Loucy (cell line): ENCODE results near the gene KRTAP10-8.

Experiments used
- H2AFZ ChIP-seq: fragments of 200-600 bp; sonication (generic); 2 replicates; pipeline ENCODE4 v1.6.0; 2016; ENCODE audit warnings: antibody characterized with exemption, mild to moderate bottlenecking, low read length, moderate library complexity
- H3F3A ChIP-seq: fragments of 200-600 bp; 2 replicates; pipeline ENCODE4 v1.6.0; 2016; ENCODE audit warnings: antibody characterized with exemption, low read depth, mild to moderate bottlenecking
- H3K27me3 ChIP-seq: fragments of 200-600 bp; sonication (generic); 2 replicates; pipeline ENCODE4 v1.6.1; 2014; ENCODE audit warnings: low read length, mild to moderate bottlenecking; ENCODE audit not compliant: insufficient read depth, poor library complexity, severe bottlenecking
- H3K36me3 ChIP-seq: fragments of 200-600 bp; sonication (generic); 2 replicates; pipeline ENCODE4 v1.6.1; 2016; ENCODE audit warnings: low read length; ENCODE audit not compliant: insufficient read depth
- H3K4me1 ChIP-seq: fragments of 200-600 bp; sonication (generic); 2 replicates; pipeline ENCODE4 v1.5.1; 2014; ENCODE audit warnings: low read length, mild to moderate bottlenecking; ENCODE audit not compliant: insufficient read depth, poor library complexity, severe bottlenecking
- H3K4me2 ChIP-seq: fragments of 200-600 bp; sonication (generic); 2 replicates; pipeline ENCODE4 v1.6.0; 2014; ENCODE audit warnings: antibody characterized with exemption, low read length, low read depth, mild to moderate bottlenecking; ENCODE audit not compliant: poor library complexity, severe bottlenecking
- H3K4me3 ChIP-seq: fragments of 200-600 bp; sonication (generic); 2 replicates; pipeline ENCODE4 v1.5.1; 2014; ENCODE audit warnings: low read length, mild to moderate bottlenecking, mixed read lengths; ENCODE audit not compliant: poor library complexity, severe bottlenecking
- H3K79me2 ChIP-seq: fragments of 200-600 bp; sonication (generic); 2 replicates; pipeline ENCODE4 v1.6.1; 2014; ENCODE audit warnings: low read length; ENCODE audit not compliant: insufficient read depth
- H3K9ac ChIP-seq: fragments of 200-600 bp; sonication (generic); 2 replicates; pipeline ENCODE4 v1.6.0; 2014; ENCODE audit warnings: mild to moderate bottlenecking, low read depth, low read length, moderate library complexity; ENCODE audit not compliant: poor library complexity, severe bottlenecking
- H3K9me2 ChIP-seq: fragments of 200-600 bp; sonication (generic); replicated peaks from 2 replicates; pipeline ENCODE4 v1.6.1; 2016; ENCODE audit warnings: low read depth, low read length, mixed read lengths
- H3K9me3 ChIP-seq: fragments of 200-600 bp; sonication (generic); 2 replicates; pipeline ENCODE4 v1.6.1; 2014; ENCODE audit warnings: mild to moderate bottlenecking, antibody characterized with exemption, low read length, low read depth; ENCODE audit not compliant: insufficient read depth
- H4K20me1 ChIP-seq: fragments of 200-600 bp; sonication (generic); 2 replicates; pipeline ENCODE4 v1.6.0; 2014; ENCODE audit warnings: antibody characterized with exemption, low read length, mild to moderate bottlenecking; ENCODE audit not compliant: insufficient read depth, poor library complexity, severe bottlenecking
- EZH2phosphoT487 ChIP-seq: fragments of 200-600 bp; IDR thresholded peaks from 2 replicates; pipeline ENCODE4 v1.6.1; 2018; ENCODE audit warnings: antibody characterized with exemption, mild to moderate bottlenecking, moderate library complexity, borderline replicate concordance
- TF ChIP-seq, protein P1 (sequence below): fragments of 200-600 bp; sonication (generic); conservative IDR thresholded peaks from 2 replicates; pipeline ENCODE4 v1.5.1; 2014; ENCODE audit warnings: mild to moderate bottlenecking, antibody characterized with exemption, low read length

The KRTAP10-8 gene

DNA sequence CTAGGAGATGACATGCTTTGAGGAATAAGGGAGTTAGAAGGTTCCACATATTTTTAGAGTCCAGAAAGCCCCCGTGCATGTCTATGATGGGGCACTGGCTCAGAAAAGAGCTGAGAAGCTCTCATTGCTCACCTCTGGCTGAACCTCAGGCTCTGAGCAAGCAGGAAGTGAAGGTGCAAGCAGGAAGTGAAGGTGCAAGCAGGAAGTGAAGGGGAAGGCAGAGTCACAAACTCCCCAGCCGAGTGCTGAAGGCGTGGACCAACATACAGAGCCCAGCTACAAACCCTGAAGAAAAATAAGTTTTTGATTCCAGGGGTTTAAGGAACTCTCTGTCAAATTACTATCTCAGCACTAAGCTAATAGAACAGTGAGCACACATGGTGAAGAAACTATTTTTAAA is 7.0 kb downstream of the KRTAP10-8 start:
- no peak overlapping the region for H3K4me2 ChIP-seq

DNA sequence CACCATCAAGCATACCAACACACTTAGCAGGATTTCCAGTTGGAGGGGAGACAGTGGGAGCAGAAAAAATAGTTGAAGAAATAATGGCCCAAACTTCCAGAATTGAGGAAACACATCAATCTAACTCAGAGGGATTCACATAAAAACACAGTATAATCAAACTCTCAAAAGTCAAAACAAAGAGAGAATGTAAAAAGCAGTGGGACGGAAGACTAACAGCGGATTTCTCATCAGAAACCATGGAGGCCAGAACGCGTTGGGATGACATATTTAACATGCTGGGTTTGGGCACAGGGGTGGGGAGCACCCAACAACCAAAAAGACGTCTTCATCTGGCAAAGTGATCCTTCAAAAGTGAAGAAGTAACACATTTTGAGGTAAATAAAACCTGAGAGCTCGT is 8.0 kb downstream of the KRTAP10-8 start:
- TF ChIP-seq EZH2phosphoT487: no peak
- TF ChIP-seq, protein P1, sequence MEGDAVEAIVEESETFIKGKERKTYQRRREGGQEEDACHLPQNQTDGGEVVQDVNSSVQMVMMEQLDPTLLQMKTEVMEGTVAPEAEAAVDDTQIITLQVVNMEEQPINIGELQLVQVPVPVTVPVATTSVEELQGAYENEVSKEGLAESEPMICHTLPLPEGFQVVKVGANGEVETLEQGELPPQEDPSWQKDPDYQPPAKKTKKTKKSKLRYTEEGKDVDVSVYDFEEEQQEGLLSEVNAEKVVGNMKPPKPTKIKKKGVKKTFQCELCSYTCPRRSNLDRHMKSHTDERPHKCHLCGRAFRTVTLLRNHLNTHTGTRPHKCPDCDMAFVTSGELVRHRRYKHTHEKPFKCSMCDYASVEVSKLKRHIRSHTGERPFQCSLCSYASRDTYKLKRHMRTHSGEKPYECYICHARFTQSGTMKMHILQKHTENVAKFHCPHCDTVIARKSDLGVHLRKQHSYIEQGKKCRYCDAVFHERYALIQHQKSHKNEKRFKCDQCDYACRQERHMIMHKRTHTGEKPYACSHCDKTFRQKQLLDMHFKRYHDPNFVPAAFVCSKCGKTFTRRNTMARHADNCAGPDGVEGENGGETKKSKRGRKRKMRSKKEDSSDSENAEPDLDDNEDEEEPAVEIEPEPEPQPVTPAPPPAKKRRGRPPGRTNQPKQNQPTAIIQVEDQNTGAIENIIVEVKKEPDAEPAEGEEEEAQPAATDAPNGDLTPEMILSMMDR: no peak
- peaks cover 12% of the 10 kb centered on the region; the same call in 1 of the 2 replicates for H3K9me3 ChIP-seq
- H3K9me2 ChIP-seq: no peaks in the 10 kb centered on the region
- H3K79me2 ChIP-seq: no peaks in the 10 kb centered on the region
- H2AFZ ChIP-seq: no peak overlapping the region
- no peaks in the 10 kb centered on the region for H3K36me3 ChIP-seq
- no peaks in the 10 kb centered on the region for H3F3A ChIP-seq
- H3K4me2 ChIP-seq: no peak overlapping the region
- H4K20me1 ChIP-seq: no peaks in the 10 kb centered on the region
- H3K4me3 ChIP-seq: no peak overlapping the region
- H3K9ac ChIP-seq: no peak overlapping the region
- no peaks in the 10 kb centered on the region for H3K4me1 ChIP-seq
- no peaks in the 10 kb centered on the region for H3K27me3 ChIP-seq

More for the DNA sequence above, 7.0 kb downstream of the KRTAP10-8 start:
- Histone ChIP-seq H3K79me2 (no peaks in the 10 kb centered on the region), H3F3A (no peaks in the 10 kb centered on the region), H3K27me3 (no peaks in the 10 kb centered on the region), H3K9me3 (peaks cover 10% of the 10 kb centered on the region; the same call in 1 of the 2 replicates), H3K9me2 (no peaks in the 10 kb centered on the region), H2AFZ (no peak overlapping the region; the same call in 1 of the 2 replicates), H3K36me3 (no peaks in the 10 kb centered on the region), H3K4me1 (no peaks in the 10 kb centered on the region), H3K4me3 (no peak overlapping the region), H4K20me1 (no peaks in the 10 kb centered on the region), H3K9ac (no peak overlapping the region)
- TF ChIP-seq, protein P1: no peak
- no peak for TF ChIP-seq EZH2phosphoT487

DNA sequence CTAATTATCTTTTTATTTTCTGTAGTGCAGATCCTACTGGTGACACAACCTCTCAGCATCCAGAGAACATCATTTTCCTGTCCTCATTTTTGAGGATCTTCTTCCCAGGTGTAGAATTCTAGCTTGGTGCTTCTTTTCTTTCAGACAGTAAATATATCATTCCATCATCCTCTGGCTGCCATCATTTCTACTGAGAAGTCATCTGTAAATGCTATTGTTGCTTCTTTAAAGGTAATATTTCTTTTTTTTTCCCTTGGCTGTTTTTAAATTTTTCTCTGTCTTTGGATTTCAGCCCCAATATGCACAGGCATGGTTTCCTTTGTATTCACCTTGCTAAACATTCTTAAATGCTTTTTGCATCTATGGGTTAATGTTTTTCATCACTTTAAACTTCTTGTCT is 11.7 kb downstream of the KRTAP10-8 start:
- Histone ChIP-seq H3K9me3 (peaks cover 12% of the 10 kb centered on the region; the same call in 1 of the 2 replicates), H3F3A (no peaks in the 10 kb centered on the region), H3K4me2 (no peak overlapping the region), H3K4me3 (no peak overlapping the region), H3K36me3 (no peaks in the 10 kb centered on the region), H2AFZ (no peak overlapping the region), H3K27me3 (no peaks in the 10 kb centered on the region), H3K79me2 (no peaks in the 10 kb centered on the region), H3K9ac (no peak overlapping the region), H4K20me1 (no peaks in the 10 kb centered on the region), H3K9me2 (no peaks in the 10 kb centered on the region), H3K4me1 (no peaks in the 10 kb centered on the region)
- TF ChIP-seq, protein P1: no peak
- TF ChIP-seq EZH2phosphoT487: no peak
